Gastrocnemius medialis (tissue), 4 donors: ENCODE results near the gene C3orf70. TPM values are rescaled to one million over a fixed set of nuclear protein-coding genes. Genes with fewer than 3 reads are reported as not detected.

Source experiments
- ATAC-seq, 2 donors: fragments of 150-250 bp; one replicate each; pipeline ENCODE4 v1.9.1; 2016
- DNase-seq, 2 donors: peaks; one replicate each; pipeline ENCODE4 v3.0.0-alpha.2; 2019
- H3K27ac ChIP-seq, 4 donors: fragments of 200-600 bp; sonication (generic); 1 replicate in 1 of 4; 2 replicates in 3 of 4; pipeline ENCODE4 v1.5.1; 2016 to 2018; ENCODE audit warnings: mild to moderate bottlenecking in 2 of 4, moderate library complexity in 1 of 4
- H3K27me3 ChIP-seq, 3 donors: fragments of 200-600 bp; sonication (generic) in 2 of 3; 1 replicate in 1 of 3; 2 replicates in 2 of 3; pipeline versions ENCODE4 v1.5.1 to v1.6.0; 2016 to 2019; ENCODE audit warnings: mild to moderate bottlenecking in 1 of 3, moderate library complexity in 1 of 3
- H3K36me3 ChIP-seq, 2 donors: fragments of 200-600 bp; sonication (generic) in 1 of 2; one replicate each; pipeline ENCODE4 v1.5.1; 2017 to 2018
- H3K4me1 ChIP-seq, 2 donors: fragments of 200-600 bp; sonication (generic) in 1 of 2; one replicate each; pipeline ENCODE4 v1.5.1; 2016 to 2017; ENCODE audit warnings: mild to moderate bottlenecking in 2 of 2
- H3K4me3 ChIP-seq, 4 donors: fragments of 200-600 bp; sonication (generic) in 3 of 4; 1 replicate in 1 of 4; 2 replicates in 3 of 4; pipeline ENCODE4 v1.5.1; 2016 to 2019; ENCODE audit warnings: mild to moderate bottlenecking in 2 of 4
- H3K9me3 ChIP-seq, 3 donors: fragments of 200-600 bp; sonication (generic) in 2 of 3; 1 replicate in 1 of 3; 2 replicates in 2 of 3; pipeline ENCODE4 v1.5.1; 2016 to 2019
- CTCF ChIP-seq, 5 experiments: fragments of 450-650 bp in 3 of 5; fragments of 200-600 bp in 2 of 5; sonication (generic) in 2 of 5; IDR thresholded peaks in 4 of 5; conservative IDR thresholded peaks in 1 of 5; 1 replicate in 4 of 5; 2 replicates in 1 of 5; pipeline ENCODE4 v1.5.1; 2016 to 2019; ENCODE audit warnings: antibody characterized with exemption in 5 of 5, mild to moderate bottlenecking in 3 of 5, moderate library complexity in 3 of 5
- POLR2A ChIP-seq, 2 donors: fragments of 450-650 bp; IDR thresholded peaks; one replicate each; pipeline ENCODE4 v1.6.1; 2017; ENCODE audit warnings: antibody characterized with exemption in 2 of 2, mild to moderate bottlenecking in 2 of 2, moderate library complexity in 2 of 2
- in situ Hi-C, 4 donors: fragments of 200-750 bp; cut with MboI; loops; one replicate each; pipeline versions ENCODE4 v1.15.0 to v1.8.0; 2017; ENCODE audit warnings: low sequenced_read_pairs in 4 of 4
- intact Hi-C: fragments of 100-400 bp; cut with DNase I; formaldehyde crosslinking; loops from one replicate; pipeline ENCODE4 v1.15.1; 2023; ENCODE audit warnings: low total_unique reads
- total RNA-seq, 4 donors: library from RNA; depleted of rRNA; stranded (reverse); fragments of >200 nt; gene quantifications; one replicate each; pipeline versions ENCODE4 v1.1.0 to v1.2.3, GENCODE V29; 2016

C3orf70 gene
- total RNA-seq, 4 donors from 2014 or later = 0.42 to 1.1 (median 0.59) TPM

DNA sequence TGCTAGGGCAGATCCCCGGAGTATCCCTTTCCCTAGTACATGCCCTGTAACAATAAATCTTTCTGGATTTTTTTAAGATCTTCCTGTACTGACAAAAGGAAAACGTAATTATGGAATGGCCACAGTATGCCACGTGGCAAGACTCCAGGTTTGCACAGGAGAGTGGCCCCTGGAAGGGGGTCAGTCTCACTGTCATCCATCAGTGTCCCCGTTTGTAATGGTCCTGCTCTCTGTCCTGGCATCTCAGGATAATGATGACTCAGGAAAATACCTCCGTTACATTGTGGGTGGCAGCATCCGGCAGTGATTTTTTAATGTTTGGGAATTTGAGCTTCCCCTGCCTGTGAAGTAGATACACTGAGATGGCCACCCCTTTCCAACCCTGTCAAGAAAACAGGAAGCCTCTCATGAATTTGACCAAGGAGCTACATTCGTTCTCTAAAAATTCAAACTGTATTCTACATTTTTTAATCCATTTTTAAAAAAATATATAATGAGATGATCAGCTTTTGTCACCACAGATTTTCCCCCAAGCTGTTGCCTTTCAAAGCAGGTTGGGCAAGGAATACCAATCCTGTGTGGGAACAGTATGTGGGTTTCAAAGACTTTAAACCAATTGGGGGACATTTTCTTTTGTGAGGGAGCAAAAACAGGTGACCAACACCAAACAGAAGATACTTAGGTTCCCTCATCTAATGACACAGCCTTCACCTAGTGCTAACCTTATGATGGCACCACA lies 110.4 kb downstream of the C3orf70 start:
- H3K4me1 ChIP-seq = peaks cover 0 to 3% of the 10 kb centered on the region in 2 donors
- ATAC-seq (no peak), DNase-seq (no peak)
- intact Hi-C loops = no loop called here
- no peaks in the 10 kb centered on the region for H3K27me3 ChIP-seq
- no peak overlapping the region for H3K4me3 ChIP-seq
- no peaks in the 10 kb centered on the region for H3K9me3 ChIP-seq
- no peaks in the 10 kb centered on the region for H3K36me3 ChIP-seq
- TF ChIP-seq CTCF (IDR thresholded peaks at IDR 0.05 in 4 of 5, conservative IDR thresholded peaks at IDR 0.05 in 1 of 5) (no peak), POLR2A (IDR thresholded peaks at IDR 0.05) (no peak)
- in situ Hi-C loops = no loop called here
- H3K27ac ChIP-seq = no peak overlapping the region

DNA sequence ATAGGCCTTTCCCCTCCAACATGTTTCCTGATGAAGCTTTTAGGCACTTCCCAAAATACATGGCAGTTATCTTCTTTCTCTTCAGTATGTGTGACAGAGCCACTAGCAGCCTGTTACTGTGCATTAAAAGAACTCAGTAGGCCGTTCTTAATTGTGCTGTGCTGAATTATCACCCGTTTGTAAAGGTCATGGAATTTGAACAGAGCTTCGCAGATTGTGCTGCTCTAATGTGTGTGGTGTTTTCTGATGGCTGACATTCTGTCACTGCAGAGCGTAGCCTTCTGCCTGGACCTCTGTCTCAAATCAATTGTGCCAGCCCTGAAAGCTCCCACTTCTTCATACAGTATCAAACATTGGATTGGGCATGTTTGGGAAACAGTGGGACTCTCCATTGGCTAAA lies 111.3 kb downstream of the C3orf70 start:
- ATAC-seq (no peak), DNase-seq (no peak)
- TF ChIP-seq CTCF (IDR thresholded peaks at IDR 0.05 in 4 of 5, conservative IDR thresholded peaks at IDR 0.05 in 1 of 5) (no peak), POLR2A (IDR thresholded peaks at IDR 0.05) (no peak)
- intact Hi-C loops (no loop called here), in situ Hi-C loops (no loop called here)
- Histone ChIP-seq H3K4me3 (no peak overlapping the region), H3K36me3 (no peaks in the 10 kb centered on the region), H3K4me1 (peaks cover 0 to 3% of the 10 kb centered on the region in 2 donors), H3K9me3 (no peaks in the 10 kb centered on the region), H3K27me3 (no peaks in the 10 kb centered on the region), H3K27ac (no peak overlapping the region)

DNA sequence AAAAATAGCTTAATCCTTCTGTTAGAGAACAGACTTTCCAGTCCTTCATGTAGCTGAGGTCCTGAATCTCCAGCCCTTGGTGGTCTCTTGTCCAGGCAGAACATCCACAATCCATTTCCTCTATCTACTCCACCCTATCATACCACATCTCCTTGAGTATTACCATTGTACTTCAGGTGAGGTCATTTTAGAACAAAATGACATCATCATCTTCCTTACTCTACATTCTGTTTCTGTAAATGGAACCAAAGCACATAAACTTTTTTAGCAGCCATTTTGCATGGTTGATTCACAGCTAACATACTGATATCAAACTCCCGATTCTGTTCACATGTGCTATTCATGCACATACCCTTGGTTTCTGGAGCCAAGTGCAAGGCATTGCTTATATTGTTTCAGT lies 112.4 kb downstream of the C3orf70 start:
- no peak overlapping the region for H3K27ac ChIP-seq
- intact Hi-C loops = no loop called here
- peaks cover 0 to 3% of the 10 kb centered on the region in 2 donors for H3K4me1 ChIP-seq
- in situ Hi-C loops = no loop called here
- no peaks in the 10 kb centered on the region for H3K9me3 ChIP-seq
- H3K27me3 ChIP-seq = no peaks in the 10 kb centered on the region
- TF ChIP-seq POLR2A (IDR thresholded peaks at IDR 0.05) (no peak), CTCF (IDR thresholded peaks at IDR 0.05 in 4 of 5, conservative IDR thresholded peaks at IDR 0.05 in 1 of 5) (no peak)
- no peak for ATAC-seq
- DNase-seq = no peak
- no peaks in the 10 kb centered on the region for H3K36me3 ChIP-seq
- no peak overlapping the region for H3K4me3 ChIP-seq

DNA sequence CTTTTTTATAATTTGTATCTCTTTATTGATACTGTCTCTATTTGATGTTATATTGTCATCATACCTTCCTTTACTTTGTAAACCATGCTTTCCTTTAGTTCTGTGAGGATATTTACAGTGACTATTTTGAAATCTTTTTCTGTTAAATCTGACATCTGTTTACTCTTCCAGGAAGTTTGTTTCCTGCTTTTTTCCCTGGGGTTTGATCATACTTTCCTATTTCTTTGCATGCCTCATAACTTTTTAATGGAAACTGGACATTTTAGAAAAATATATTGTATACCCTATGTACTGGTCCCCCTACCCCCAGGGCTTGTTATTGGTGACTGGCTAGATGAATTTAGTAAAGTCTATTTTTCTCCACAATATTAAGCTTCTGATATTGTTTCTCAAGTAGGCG lies 115.1 kb downstream of the C3orf70 start:
- Histone ChIP-seq H3K4me1 (no peaks in the 10 kb centered on the region), H3K27me3 (no peaks in the 10 kb centered on the region), H3K36me3 (no peaks in the 10 kb centered on the region), H3K9me3 (no peaks in the 10 kb centered on the region), H3K4me3 (no peak overlapping the region), H3K27ac (no peak overlapping the region)
- TF ChIP-seq POLR2A (IDR thresholded peaks at IDR 0.05) = no peak
- TF ChIP-seq CTCF (IDR thresholded peaks at IDR 0.05 in 4 of 5, conservative IDR thresholded peaks at IDR 0.05 in 1 of 5) = no peak
- ATAC-seq (no peak), DNase-seq (no peak)
- intact Hi-C loops (no loop called here), in situ Hi-C loops (no loop called here)

- TF ChIP-seq POLR2A (IDR thresholded peaks at IDR 0.05) (no peak), CTCF (IDR thresholded peaks at IDR 0.05 in 4 of 5, conservative IDR thresholded peaks at IDR 0.05 in 1 of 5) (no peak)
- in situ Hi-C loops = no loop called here
- no peaks in the 10 kb centered on the region for H3K27me3 ChIP-seq
- H3K4me1 ChIP-seq = no peaks in the 10 kb centered on the region
- no peaks in the 10 kb centered on the region for H3K36me3 ChIP-seq
- DNase-seq (no peak), ATAC-seq (no peak)
- no peak overlapping the region for H3K27ac ChIP-seq
- intact Hi-C loops = no loop called here
- no peak overlapping the region for H3K4me3 ChIP-seq
- no peaks in the 10 kb centered on the region for H3K9me3 ChIP-seq
Observed at GRCh38 chr3:185030951-185031350, 121.9 kb downstream of the C3orf70 start.
